GM19395 (cell line): ENCODE measurements around the gene TRIM8.
A peak's percentile ranks its signal among the peaks of the same experiment; 100 is the strongest.
"Not testable (repeated sequence)": the region's sequence is repeated elsewhere in the genome, so short reads cannot be mapped to it uniquely, and the experiment has no call there.

Source experiments
- ATAC-seq: cut with Tn5 transposase; IDR thresholded peaks from one replicate; pipeline ENCODE4 v1.9.1; 2021; ENCODE audit warnings: mild to moderate bottlenecking, moderate library complexity; ENCODE audit not compliant: unreplicated experiment

The TRIM8 gene

GRCh38 chr10:102667411-102667810 is 23.1 kb downstream of the TRIM8 start:
- not testable (repeated sequence) for ATAC-seq

GRCh38 chr10:102668326-102669107 is 24.2 kb downstream of the TRIM8 start:
- ATAC-seq, result no peak

GRCh38 chr10:102669206-102670064 is 25.2 kb downstream of the TRIM8 start:
- no peak for ATAC-seq

- no peak for ATAC-seq
Measured at GRCh38 chr10:102670065-102670670, 25.9 kb downstream of the TRIM8 start.

- ATAC-seq, result no peak
Measured at GRCh38 chr10:102670871-102671434, 26.7 kb downstream of the TRIM8 start.

- ATAC-seq, result no peak
Measured at GRCh38 chr10:102673236-102673818, 29.0 kb downstream of the TRIM8 start.

- ATAC-seq, result peak; percentile 54
Measured at GRCh38 chr10:102673819-102674511, 29.7 kb downstream of the TRIM8 start.

- no peak for ATAC-seq
Measured at GRCh38 chr10:102674566-102674965, 30.3 kb downstream of the TRIM8 start.

GRCh38 chr10:102675011-102675665 is 30.9 kb downstream of the TRIM8 start:
- ATAC-seq, result no peak

- no peak for ATAC-seq
Measured at GRCh38 chr10:102675666-102676533, 31.6 kb downstream of the TRIM8 start.

- ATAC-seq, result no peak
Measured at GRCh38 chr10:102676534-102677315, 32.4 kb downstream of the TRIM8 start.

- ATAC-seq, result no peak
Measured at GRCh38 chr10:102677331-102678067, 33.2 kb downstream of the TRIM8 start.

GRCh38 chr10:102678068-102678400 is 33.8 kb downstream of the TRIM8 start:
- no peak for ATAC-seq

GRCh38 chr10:102678842-102679289 is 34.6 kb downstream of the TRIM8 start:
- no peak for ATAC-seq

- no peak for ATAC-seq
Measured at GRCh38 chr10:102679596-102679995, 35.3 kb downstream of the TRIM8 start.

GRCh38 chr10:102681696-102682095 is 37.4 kb downstream of the TRIM8 start:
- no peak for ATAC-seq

- no peak for ATAC-seq
Measured at GRCh38 chr10:102682416-102682815, 38.1 kb downstream of the TRIM8 start.
